GM19467 (cell line): Measurements from ENCODE around the gene NTSR1.

Experiments
- ATAC-seq: cut with Tn5 transposase; IDR thresholded peaks from one replicate; pipeline ENCODE4 v1.9.1; 2021; ENCODE audit warnings: mild to moderate bottlenecking, moderate library complexity; ENCODE audit not compliant: unreplicated experiment

The NTSR1 gene

DNA sequence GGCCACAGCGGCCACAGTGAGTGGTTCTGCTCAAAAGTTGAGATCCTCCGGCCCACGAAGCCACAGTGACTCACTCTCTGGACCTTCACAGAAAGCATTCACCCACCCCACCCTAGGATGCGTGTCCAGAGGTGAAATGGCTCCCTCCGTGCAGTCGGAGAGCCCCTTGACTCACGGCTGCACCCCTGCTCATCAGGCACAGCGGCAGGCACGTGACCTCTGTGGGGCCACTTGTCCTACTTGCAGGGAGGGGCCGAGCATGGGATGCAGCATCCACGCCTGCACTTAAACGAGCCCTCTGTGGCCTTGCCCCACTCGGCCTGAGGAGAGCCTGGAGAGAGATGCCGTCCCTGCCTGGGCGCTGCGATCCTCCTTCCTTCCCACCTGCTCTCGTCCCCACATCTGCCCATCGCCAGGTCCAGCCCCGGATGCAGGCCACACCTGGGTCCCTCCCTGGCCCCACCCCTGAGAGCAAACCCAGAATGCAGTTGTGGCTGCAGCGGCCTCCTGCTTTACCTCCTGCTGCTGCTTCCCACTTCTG is 28.7 kb downstream of the NTSR1 start:
- no peak for ATAC-seq

DNA sequence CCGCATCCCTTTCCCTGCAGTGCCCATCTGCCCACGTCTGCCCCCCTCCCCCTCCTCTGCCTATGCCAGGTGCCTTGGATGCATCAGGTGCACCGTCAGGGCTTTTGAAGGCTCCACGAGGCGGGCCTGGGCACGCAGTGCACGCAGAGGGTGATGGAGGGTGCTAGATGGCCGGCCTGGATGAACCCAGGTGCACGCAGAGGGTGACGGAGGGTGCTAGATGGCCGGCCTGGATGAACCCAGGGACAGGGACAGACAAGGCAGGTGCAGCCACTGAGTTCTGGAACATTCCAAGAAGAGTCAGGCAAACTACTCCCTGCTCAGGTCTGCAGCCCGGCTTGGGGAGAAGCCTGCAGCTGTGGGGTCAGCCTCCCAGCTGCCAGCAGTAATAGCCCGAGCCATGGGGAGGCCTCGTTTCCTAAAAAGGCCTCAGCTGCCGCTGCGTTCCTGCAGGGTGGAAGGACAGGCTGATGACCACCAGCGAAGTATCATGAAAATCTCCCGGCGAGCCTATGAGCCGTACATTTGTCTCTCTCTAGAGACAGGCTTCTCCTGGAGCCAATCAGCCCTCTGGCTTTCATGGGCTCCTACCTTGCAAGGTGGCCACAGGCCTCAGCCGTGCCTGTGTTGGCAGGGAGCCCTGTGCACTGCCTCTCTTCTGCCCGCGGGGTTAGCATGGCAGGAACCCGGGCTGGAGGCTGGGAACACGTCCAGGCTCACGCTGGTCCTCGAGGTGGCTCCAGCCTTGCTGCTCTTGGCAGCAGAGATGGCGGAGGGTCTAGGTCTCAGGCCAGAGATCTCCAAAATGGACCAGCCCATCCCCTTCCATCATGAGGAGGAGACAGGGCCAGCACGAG is 29.6 kb downstream of the NTSR1 start:
- ATAC-seq: no peak

DNA sequence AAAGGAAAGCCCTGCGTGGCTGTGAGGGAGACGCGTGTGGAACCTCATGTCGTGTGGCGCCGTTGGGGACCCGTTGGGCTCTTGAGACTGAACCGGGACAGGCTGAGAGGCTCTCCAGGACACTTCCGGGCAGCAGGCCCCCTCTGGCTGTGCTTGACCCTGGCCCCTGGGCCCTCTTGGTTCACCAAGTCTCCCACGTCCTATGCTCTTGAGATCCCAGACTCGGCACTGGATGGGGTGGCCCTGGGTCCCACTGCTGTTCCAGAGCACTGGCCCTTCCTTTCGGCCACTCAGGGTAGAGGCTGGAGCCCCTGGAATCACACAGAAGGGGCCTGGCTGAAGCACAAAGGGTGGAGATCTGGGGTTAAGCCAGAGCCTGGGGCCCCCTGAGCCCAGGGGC is 30.4 kb downstream of the NTSR1 start:
- no peak for ATAC-seq

DNA sequence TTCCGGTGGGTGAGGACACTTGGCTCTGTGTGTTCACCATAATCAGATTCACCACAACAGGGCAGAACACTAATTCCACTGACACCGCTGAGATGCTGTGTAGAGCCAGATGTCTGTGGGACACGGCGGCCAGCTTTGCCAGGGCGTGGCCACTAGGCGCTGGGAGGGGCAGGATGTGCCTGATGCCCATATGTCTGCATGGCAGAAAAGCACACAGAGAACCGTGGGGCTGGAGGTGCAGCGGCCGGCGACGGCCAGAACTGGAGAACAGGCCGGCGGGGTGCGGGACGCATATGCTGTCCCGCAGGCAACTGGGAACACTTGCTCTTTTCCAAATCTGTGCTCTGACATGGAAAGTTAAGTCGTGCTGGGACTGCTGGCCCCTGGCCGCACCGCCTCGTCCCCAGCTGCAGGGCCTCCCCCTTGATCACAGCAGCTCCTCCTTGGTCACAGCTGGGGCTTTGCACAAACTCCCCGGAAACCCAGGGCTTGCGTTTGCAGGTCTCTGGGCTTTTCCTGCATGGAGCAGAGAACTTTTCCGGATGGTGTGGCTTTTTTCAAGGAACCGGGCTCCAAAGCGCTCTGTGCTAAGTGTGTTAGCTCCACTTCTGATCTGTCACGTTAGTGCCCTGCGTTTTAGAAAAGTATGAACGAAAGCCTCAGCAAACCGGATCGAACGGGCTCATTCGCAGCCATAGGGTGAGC is 31.1 kb downstream of the NTSR1 start:
- ATAC-seq: peak; percentile 24

DNA sequence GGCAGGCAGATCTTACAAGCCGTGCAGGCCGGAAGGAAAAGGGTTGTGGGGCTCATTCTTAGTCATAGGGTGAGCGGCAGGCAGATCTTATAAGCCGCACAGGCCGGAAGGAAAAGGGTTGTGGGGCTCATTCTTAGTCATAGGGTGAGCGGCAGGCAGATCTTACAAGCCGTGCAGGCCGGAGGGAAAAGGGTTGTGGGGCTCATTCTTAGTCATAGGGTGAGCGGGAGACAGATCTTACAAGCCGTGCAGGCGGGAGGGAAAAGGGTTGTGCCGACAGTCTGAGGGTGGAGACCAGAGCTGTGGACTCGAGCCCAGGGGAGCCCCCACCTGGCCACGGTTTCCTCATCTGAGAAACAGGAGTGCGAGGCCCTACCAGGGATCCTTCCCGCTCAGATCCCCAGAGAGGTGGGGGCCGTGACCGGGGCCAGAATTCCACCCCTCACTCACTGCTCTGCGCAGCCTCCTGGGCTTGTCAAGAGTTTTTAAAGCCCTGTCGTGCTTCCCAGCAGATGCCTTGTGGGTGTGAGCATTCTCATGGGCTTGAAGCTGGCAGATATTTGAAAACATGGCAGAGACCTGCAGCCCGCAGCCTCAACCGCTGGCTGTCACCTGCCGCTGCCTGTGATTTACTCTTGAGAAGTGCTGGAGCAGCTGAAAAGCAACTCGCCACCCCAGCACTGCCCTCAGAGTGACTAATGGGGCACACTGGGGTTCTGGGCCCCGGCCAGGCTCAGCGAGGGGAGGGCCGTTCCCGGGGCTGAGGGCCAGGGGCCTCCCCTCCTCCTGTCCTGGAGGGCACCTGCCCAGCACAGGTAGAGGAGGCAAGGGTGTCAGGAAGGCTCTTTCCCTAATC is 31.9 kb downstream of the NTSR1 start:
- ATAC-seq: peak; percentile 78

DNA sequence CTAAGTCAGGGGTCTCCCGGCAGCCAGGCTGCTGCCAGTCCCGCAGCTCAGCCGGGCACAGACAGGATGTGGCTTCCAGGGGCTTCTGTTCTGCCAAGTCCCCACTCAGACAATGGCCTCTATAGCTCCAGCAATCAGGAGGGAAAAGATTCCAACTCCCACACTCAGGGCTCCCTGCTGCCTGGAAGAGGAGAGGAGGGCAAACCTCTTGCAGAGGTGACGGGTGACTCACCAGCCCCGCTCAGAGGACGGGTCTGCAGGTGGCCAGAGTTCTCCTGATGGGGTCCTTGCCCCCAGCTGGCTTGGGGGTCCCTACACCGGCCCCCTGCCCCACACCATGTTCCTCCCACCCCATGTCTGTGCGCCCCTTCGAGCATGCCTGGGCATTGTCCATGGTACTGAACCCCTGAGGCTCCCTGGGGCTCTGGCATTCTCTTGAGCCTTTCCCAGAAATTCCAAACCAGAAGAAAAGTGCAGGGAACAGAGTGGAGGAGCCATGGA is 32.6 kb downstream of the NTSR1 start:
- no peak for ATAC-seq

DNA sequence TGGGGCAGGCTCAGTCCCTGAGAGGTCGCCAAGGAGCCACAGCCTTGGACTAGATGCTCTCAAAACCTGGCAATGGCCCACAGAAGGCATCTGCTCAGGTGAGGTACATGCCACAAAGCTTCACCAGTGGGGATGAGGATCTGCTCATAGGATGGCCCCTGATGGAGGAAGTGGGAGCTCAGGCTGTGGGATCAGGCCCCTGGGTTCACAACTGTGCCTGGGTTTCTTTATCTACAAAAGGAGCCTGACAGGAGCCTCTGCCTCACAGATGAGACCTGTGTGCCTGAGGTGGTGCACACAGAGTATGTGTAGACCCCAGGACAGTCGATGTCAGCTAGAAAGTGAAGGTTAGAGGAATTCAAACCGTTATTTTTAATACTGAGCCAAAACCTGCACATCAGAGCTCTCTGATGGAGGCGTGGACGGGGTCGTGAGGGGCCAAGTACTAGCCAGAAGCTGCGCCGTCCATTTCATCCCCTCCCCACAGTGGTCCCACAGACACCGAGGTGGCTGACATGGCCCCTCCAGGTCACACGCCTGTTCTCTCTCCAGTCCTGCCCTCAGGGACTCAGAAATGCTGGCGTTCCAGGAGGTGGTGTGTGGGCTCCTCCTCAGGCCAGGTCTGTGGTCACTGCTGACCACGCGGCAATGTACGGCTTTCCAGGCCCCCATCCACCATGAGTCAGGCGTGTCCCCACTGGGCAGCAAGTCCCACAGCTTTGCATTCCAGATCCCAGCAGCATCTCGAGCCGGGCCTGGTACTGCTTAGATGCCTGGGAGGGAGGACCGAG is 33.3 kb downstream of the NTSR1 start:
- ATAC-seq: no peak

DNA sequence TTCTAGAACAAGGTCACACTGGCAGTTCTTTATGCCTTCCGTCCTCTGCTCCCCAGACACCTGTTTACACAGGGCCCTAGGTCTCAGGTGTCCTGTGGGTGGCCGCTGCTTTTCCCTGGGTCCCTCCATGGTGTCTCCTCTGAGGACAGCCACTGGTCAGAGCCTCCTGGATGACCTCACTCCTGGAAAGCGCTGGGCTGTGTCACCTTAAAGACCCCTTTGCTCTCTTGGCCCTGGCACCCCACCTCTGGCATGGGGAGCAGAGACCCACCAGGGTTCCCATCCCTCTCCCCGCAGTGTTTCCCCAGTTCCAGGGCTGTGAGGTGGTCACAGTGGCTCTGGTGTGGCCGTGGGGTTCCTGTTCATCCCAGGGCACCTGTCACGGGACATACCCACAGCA is 33.9 kb downstream of the NTSR1 start:
- no peak for ATAC-seq

DNA sequence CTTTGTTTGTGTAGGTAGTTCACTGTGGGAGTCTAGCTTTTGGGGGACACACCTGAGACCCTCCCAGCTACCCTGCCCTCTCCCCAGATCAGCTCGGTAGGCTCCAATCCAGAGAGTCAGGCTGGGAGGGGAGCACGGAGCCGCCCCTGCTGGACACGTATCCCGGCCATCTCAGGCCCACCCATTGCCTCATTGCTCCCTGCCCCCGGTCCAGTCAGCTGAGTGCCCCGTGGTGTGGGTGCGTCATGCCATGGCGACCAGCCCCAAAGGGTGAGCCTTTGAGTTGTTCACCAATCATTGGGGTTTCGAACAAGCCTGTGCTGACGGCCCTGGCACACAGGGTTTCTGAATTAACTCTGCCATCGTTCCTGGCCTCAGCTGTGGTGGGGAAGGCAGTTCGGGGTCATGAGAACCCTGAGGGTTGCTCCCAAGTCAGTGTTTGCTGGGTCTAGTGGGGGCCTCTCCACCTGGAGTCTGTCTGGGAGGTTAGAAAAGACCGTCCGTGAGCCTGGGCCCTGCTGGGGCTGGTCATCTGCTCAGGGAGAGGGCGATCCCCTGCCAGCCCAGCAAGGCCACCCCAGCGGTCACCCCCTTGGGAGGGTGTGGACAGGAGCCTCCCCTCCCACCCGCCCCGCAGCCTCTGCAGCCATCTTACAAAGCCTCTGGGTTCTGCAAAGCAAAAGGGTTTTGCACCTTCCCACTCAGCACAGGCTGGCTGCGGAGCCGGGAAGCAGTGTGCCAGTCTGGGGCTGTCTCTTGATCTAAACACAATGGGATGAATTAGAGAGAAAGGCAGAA is 34.5 kb downstream of the NTSR1 start:
- no peak for ATAC-seq

DNA sequence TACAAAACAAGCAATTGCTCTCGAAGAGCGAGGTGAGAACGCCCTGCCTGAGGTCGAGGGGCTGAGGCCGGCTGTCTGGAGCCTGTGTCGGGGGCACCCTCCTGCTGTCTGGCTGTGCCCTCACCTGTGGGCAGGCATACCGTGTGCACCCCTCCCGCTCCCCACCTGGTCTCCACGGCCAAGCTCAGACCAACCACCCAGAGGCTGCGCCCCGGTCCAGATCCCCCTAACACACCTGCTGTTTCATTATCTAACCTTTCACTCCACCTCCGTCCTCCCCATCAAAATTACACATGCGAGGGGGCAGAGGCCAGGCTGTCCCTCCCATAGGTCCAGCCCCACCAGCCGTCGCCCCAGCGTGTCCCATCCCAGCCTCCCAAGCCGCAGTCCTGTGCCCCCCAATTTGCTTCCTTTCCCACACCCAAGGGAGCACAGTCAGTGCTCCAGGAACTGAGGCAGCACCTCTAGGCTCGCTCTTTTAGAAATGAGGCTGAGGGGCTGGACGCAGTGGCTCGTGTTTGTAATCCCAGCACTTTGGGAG is 35.2 kb downstream of the NTSR1 start:
- ATAC-seq: no peak

DNA sequence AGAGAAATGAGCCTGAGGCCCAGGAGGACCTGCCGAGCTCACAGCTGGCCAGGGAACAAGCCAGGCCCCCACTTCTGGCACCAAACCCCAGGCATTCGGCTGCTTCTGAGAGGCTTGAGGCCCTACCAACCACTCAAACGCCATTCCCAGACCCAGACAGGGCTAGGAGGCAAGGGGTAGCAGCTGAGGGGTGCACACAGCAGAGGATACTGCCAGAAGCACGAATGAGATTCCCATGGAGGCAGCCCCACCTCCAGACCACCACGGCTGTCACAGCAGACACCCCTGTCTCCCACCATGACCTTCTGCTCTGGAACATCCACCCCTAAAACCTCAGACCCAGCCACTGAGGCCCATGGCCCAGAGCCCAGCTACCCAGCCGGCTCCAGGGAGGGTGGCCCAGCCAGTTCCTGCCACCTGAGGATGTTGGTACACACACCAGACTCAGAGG is 36.1 kb downstream of the NTSR1 start:
- no peak for ATAC-seq

DNA sequence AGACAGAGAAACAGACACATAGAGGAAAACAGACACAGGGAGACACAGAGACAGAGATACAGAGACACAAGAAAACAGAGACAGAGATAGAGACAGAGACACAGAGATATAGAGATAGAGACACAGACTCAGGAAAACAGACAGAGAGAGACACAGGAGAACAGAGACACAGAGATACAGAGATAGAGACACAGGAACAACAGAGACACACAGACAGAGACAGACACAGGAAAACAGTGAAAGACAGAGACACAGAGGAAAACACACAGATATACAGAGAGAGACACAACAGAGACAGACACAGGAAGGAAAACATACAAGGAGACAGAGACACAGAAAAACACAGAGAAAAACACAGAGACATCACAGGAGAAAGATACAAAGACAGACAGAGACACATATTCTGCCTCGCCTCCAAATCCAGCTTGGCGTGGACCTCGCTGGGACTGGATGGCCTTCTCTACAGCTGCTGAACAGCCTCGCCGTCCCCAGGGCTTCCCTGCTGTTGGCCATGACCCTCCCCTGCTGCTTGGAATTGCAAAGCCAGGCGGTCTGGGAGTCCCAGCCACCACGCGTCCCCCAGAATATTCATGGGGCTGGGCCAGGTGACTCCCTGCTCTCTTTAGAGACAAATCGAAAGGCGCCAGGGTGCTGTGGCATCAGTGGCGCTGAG is 36.8 kb downstream of the NTSR1 start:
- no peak for ATAC-seq

DNA sequence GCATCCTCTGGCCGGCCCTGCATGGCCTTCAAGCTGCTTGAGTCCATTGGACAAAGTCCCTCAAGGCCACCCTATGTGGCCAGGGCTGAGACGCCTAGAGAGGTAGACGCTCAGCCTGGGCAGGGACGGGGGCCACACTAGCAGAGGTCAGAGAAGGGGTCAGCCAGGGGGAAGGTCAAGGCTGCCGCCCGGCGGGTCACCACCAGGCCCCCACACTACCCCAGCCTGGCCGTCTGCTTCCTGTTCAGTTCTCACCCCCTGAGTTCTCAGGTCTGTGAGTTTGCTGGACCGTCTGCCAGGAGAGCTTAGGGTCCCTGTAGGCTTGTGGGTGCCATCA is 37.3 kb downstream of the NTSR1 start:
- no peak for ATAC-seq

DNA sequence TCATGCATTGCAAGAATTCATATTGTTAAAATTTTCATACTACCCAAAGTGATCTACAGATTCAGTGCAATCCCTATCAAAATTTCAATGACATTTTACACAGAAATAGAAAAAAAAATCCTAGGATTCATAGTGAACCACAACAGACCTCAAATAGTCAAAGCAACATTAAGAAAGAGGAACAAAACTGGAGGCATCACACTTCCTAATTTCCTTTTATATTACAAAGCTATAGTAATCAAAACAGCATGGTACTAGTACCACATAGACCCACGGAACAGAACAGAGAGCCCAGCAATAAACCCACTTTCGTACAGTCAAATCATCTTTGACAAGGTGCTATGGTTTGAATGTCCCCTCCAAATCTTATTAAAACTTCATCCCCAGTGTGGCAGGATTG is 39.7 kb downstream of the NTSR1 start:
- ATAC-seq: no peak

DNA sequence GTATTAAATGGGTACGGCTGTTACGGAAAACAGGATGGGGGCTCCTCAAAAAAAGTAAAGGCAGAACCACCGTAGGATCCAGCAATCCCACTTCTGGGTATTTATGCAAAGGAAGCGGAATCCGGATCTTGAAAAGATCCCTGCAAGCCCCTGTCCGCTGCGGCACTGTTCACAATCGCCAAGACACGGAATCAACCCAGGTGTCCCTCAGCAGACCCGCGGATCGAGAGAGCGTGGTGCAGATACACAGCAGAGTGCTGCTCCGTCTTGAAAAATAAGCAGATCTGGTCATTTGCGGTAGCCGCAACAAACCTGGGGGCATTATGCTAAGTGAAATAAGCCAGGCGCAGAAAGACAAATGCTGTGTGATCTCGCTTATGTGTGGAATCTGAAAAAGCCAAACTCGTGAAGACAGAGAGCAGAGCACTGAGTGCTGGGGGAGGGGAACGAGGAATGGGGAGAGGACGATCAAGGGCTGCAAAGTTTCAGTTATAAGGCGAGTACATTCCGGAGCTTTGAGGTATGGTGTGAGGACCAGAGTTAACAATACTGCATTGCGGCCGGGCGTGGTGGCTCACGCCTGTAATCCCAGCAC is 41.3 kb downstream of the NTSR1 start:
- ATAC-seq: no peak

DNA sequence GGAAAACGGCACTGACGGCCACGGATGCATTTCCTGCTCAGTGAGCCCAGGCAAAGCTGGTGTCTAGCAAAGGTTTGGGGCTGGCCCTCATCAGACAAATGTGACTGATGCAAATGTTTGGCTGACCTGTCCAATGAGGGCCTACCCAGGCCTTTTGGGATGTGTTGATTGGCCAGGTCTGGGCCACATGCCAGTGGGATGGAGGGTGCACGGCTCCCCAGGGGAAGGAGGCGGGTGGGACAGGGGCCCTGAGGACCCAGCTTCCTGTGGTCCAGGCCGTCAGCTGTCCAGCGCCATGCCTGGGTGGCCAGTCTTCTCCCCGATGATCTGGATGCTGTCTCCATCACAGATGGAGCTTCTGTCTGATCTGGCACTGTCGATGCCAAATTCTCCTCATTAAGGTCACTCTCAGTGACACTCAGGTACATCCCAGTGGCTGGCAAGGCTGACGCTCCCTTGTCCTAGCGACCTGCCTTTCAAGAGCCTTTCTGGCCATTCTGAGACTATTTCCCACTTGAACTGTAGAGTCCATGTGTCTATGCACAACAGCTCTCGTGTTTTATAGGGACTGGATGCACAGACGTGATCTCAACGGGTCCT is 43.0 kb downstream of the NTSR1 start:
- ATAC-seq: no peak

DNA sequence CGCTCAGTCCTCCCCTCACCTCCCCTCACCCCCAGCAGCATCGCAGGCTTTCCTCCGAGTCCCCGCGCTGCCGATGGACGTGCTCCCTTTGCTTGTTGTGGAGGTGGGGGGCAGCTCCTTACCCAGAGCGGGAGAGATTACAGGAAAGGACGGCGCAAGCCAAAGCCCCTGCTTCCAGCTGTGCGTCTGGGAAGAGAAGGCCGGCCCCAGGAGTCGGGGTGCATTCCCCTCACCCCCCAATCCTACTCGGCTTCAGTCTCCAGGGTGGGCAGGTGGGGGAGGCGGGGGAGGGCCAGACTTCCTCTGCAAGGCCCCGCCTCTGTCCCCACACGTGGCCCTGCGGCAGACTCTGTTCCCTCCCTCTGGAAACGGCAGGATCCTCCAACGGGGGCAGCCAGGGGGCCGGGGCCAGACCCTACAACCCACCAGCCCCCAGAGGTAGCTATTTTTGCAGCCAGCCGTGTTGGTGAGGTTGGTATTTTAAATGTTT is 43.6 kb downstream of the NTSR1 start:
- no peak for ATAC-seq
